ENCODE measurements around the gene FLT3.

DNA sequence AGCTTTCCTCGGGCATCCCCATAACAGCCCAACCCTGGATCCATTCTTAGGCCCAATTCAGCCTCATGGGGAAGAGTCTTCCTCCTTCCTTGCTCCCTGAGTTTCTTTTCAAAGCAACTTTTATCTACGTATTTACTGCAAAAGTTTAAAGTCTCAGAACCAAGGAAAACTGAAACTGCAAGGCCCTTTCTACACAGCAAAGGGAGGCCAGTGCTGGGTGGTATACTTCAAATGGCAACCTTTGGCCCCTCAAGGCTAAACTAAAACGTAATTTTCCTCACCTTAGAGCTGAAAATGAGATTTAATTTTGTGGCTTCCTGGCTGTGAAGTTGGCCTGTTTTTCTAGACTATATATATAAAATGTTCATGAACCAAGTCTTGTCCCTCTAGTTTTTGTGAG, 136.9 kb downstream of the FLT3 start:
- TF ChIP-seq POLR2AphosphoS5 (IDR thresholded peaks at IDR 0.05; ENCODE audit: low read depth) (no peak), REST (IDR thresholded peaks at IDR 0.05; ENCODE audit: insufficient replicate concordance, low read depth) (no peak), CTCF (IDR thresholded peaks at IDR 0.05; ENCODE audit: insufficient read depth, low read length) (no peak), GABPA (IDR thresholded peaks at IDR 0.05; ENCODE audit: low read depth) (no peak)

All from HL-60 (cell line).